HG03066 (cell line): ENCODE data around the gene TP53I11.

Experiments used
- ATAC-seq: cut with Tn5 transposase; IDR thresholded peaks from one replicate; pipeline ENCODE4 v1.9.1; 2021; ENCODE audit warnings: low read depth; ENCODE audit not compliant: unreplicated experiment

The TP53I11 gene, protein sequence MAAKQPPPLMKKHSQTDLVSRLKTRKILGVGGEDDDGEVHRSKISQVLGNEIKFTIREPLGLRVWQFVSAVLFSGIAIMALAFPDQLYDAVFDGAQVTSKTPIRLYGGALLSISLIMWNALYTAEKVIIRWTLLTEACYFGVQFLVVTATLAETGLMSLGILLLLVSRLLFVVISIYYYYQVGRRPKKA

DNA sequence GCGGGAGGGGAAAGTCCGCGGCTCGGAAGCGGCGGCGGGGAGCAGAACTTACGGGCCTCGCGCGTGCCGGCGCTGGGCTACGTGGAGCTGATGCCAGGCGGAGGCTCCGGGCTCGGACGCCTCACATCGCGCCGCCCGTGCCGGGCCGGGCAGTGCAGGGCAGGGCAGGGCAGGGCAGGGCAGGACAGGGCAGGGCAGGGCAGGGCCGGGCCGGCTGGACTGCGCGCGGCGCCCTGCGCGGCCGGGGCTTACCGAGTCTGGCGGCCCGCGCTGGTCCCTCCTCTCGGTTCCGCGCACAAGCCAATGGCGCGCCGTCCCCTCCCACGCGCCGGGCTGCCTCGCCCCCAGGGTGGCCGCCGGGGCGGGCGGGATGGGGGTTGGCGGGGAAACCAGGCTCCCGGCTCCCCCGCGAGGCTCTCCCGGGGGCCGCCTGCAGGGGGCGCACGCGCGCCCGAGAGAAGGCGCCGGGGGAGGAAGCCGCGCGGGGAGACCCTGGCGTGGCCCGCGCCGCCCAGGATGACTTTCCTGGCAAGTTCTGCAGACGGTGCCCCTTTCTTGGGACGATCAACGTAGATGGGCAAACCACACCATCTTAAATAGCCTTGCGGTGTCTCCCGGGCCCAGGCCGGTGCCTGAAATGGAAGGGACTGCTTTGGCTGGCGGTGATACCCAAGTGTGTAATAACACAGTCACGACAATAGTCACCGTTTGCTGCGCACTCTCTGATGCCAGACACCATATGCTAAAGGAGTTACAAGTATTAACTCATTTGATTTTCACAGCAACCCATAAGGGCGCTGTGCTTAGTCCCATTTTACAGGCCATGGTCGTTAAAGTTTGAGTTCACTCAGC lies at the start of gene TP53I11:
Gene TP53I11 (minus strand): TSS at position 259 of the 852 bp plus-strand sequence. CDS start 12,548 bp downstream, outside the sequence.
- ATAC-seq = no peak

DNA sequence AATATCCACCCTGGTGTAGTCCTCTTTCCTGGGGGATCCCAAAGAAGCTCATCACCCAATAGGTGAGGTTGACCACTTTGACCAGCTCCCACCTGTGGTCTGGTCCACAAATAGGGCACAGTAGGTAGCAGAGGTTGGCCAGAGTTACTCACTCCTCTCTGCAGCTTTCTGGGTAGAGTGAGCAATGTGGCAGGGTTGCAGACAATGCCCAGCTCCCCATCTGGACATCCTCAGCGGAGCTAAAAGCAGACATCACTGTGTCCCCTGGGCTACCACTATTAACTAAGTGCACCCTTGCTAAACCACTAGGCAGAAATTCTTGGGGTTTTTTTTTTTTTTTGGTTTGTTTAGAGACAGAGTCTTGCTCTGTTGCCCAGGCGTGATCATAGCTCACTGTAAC lies 48.4 kb upstream of the TP53I11 start:
- no peak for ATAC-seq

DNA sequence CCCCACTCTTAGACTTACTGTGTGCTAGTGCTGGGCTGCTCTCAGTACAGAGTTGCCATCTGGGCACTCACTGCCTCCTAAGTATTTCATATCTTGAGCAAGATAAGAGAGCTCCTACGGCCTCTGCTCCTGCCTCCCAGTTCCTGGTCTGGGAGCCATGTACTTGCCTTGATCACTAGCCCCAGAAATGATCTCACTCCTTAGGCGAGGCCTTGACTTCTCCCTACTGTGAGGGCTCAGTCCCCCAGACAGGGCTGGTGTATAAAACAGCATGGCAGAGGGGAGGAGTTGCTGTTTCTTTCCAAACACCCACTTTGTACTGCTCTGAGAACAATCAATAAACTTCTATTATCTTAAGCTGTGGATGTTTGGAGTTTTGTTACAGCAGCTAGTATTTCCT lies 47.4 kb upstream of the TP53I11 start:
- no peak for ATAC-seq

DNA sequence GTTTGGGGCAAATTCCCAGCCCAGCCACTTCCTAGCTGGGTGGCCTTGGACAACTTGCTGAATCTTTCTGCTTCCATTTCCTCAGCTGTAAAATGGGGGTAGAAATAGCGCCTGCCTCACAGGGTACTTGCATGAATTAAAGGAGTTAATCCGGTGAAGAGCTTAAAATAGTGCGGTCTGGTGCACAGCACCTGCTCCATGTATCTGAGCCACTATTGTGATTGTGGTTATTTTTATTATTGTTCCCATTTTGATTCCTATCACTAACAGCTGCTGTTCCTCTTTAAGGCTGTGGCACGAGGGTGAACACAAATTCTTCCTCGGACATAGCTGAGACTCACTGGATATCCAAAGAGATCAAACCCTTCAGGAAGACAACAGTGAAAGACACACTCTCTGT lies 46.9 kb upstream of the TP53I11 start:
- no peak for ATAC-seq

DNA sequence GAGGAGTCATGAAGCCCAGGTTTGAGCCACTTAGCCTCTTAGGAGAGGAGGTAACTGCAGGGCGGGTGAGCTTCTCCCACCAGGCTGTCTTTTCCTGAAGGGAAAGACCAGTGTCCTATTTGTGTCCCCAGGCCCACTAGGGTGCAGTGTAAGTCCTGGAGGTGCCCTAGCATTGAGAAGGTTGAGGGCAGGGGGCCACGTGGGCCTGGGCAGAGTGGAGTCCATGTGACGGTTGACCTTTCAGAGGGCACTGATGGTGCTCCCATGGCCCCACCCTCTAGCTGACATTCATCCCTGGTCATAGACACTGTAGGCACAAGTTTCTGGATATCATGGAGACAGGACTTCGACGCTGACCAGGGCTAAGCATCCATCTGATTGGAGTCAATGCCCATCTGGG lies 44.1 kb upstream of the TP53I11 start:
- ATAC-seq = no peak

DNA sequence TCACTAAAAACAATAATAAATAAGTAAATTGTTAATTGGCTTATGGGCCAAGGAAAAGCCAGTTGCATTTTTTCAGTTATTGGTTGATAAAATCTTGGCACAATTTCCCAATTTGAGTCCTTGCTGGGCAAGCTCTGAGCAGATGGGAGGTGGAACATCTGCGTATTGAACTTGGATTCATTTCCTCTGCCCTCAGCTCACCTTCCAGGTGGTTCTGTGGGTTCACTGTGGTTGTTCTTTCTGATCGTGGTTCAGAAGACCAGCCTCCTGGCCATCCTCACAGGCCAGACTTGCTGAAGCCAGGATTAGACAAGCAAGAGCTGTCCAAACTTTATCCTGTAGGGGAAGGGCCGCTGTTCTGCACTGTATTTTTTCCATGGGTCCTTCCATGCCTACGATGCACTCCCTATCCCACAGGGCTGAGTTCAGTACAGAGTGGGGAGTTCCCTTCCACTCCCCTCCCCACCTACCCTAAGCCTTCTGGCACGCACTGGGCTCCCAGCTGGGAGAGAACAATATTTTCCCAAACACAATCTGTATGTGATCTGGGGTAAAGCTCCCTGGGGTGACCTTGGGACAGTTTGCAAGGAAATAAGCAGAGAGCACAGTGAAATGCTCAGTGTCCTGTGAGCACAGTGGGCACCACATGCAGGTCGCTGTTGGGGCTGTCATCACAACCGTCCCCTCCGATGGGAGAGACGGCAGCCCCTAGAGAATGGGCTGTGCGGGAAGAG lies 43.5 kb upstream of the TP53I11 start:
- no peak for ATAC-seq

DNA sequence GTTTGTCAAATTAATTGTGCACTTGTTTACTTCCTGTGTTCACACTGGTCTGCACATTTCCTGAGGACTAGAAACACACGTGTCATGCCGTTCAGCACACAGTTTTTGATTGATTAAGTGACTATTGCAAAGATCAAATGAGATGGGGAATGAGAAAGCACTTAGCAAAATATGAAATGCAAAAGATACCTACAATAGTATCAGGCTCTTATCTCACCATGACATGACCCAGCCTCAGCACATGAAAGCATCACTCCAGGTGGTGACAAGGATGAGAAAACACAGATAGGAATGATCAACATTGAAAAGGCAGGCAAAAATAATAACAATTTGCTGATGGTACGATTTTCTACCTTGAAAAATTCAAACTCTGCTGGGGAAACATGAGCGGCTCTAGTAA lies 42.1 kb upstream of the TP53I11 start:
- ATAC-seq = no peak

DNA sequence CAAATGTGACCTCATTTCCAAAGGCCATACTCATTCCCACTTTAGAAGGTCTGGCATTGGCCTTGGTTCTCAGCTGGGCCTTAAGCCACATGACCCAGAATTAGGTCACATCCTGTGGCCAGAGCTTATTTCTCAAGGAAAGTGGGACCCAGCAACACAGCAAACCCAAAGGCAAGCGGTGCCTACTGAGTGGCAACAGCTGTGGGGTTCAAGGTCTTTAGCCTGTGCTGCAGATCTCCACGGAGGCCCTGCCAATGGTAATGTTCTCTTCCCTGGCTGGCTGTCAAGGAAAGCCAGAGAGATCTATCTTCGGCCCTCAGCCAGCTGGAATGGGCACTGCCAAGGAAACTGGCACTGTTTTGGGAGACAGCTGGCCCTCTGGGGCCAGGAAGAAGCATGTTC lies 41.5 kb upstream of the TP53I11 start:
- ATAC-seq = no peak

DNA sequence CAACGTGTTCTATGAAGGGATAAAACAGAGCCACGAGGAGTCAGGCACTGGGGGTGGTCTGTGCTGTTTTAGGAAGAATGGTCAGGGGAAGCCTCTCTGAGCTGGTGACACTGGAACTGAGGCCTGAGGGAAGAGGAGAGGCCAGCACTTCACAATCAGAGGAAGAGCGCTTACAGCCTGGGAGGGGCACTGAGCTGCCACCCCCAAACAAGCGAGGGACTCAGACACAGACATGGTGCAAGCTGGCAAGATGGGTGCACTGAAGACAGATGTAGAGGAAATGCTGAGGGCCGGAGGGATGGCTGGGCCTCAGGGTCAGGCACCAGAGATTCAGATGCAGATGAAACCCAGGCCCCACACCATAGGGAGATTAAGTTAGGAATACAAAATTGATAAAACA lies 40.0 kb upstream of the TP53I11 start:
- no peak for ATAC-seq

DNA sequence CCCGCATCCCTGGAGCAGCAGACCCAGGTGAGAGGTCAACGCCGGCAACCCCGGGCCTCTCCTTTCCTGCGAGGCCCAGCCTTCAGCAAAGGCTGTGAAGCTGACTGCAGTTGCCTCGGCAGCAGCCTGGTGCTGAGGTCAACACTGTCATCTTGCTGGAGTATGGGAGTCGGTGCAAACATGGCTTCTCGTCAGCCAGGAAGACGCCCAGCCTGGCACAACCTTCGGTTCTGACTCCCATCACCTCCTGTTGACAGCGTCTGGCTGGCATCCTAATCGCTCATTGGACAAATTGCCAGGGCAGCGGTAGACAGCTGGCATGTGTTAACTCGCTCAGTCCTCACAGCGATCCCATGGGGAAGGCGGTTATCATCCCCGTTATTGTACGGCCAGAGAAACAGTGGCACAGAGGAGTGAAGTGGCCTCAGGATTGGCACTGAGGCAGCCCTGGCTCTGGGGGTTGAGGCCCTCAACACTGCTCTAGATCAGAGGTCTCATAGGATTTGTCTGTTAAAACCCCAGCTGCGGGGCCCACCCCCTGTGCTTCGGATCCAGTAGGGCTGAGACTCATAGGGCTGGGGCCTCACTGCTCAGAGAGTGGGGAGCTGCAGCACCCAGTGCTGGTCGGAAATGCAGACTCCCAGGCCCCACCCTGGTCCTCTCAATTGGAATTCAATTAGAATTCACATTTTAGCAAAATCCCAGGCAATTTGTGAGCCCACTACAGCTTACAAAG lies 39.3 kb upstream of the TP53I11 start:
- no peak for ATAC-seq

DNA sequence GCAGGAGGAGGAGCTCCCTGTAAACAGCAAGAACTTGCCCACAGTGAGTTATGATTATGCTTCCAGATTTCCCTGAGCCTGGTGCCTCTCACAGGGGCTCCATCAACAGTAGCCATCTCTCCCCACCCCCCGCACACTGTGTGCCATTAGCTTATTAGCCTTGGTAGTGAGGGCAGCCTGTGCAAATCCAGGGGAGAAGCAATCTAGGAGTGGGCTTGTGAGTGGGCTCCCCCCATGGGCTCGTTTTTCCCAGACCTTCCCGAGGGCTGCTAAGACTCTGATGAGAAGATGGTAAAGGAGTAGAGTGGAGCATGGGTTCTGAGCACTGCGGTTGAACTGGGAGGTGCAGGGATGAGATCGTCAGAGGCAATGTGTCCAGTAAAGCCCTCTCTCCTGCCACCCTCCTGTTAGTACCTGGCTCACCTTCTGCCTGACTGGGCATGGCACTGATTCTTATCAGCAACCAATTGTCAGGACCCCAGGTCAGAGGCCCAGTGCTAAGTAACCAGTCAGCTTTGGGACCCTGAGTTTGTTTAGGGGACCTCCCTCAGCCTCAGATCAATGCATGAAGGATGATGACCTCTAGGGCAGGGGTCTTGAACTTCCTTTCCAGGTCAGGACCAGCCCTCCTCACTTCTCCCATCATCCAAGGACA lies 38.4 kb upstream of the TP53I11 start:
- ATAC-seq = no peak

DNA sequence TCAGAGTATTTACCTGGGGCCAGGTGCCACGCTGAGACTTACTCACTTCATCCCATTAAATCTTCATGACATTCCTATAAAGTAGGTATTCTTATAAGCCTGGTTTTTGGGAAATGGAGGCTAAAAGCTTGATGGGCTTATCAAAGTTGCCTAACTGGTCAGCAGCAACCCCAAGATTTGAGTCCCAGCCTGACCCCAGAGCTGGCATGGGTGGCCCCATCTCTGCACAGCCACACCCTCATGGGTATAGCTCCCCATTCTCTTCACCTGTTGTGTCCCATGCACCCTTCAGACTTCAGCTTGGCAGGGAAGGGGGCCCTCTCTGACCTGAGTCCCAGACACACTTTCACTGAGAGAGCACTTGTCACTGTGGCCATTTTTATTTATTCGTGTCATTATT lies 37.4 kb upstream of the TP53I11 start:
- ATAC-seq = no peak

DNA sequence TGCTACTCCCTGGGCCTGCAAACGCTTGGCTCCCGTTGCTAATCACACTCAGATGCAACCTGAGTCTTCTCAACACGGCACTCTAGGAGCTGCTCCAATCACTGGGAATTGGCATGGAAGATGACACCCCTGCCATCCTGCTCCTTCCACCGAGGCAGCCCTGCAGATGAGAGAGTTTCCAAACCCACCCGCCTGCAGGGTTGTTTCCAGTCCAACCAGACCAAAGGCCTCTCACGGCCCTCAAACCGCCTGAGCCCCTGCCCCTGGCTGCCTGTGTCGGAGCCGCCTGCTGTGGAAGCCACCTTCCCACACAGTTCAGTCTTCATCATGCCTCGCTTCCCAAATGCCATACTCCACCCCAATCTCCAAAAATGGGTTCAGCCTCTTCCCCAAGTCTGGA lies 36.8 kb upstream of the TP53I11 start:
- ATAC-seq = no peak

DNA sequence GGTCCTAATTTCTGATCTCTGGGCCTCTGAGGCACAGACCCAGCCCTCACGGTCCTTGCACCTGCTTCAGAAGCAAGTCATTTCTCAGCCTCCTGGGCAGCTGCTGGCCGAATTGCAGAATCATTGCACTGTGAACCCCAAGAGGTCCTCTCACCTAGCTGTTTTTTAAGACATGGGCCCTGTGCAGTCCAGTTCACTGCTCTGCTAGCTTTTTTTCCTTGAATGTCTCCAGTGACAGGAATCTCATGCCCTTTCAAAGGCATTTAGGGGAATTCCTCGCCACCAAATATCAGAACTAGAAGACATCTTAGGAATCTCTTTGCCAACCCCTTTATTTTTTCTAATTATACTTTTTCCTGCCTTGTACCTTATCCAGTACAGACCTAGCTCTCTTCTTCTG lies 35.6 kb upstream of the TP53I11 start:
- no peak for ATAC-seq

DNA sequence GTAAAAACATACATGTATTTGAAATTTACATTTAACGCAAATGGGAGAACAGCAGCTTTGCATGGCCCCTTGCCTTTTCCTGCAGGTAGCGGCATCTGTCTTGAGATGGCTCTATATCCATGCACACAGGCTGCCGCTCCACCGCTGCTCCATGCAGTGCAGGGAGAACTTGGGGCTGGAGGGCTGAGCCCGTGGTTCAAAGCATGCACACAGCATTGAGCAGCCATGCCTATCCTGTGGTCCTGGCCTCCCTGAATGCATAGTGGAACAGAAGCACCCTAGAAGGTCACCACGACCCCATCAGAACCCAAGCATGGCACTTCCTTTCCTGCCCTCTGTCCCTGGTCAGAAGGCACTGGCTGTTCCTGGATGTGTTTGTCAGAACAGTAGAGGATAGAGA lies 35.0 kb upstream of the TP53I11 start:
- ATAC-seq = no peak

DNA sequence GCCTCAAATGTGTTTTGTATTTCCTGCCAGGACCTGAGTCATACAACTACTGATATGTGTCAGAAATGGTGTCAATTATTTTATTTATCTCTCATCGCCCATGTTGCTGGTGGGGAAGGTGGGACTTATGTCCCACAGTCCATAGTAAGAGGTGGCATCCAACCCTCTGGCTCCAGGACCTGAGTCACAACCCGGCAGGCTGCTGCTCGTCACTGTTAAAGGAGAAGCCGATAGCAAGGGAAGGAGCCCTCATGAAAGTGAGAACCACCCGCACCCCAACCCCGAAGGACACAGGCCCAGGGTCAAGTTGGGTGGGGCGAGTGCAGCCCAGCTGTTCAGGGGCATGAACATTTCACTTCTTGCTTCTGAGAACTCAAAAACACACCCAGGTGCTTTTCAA lies 33.1 kb upstream of the TP53I11 start:
- ATAC-seq = no peak

DNA sequence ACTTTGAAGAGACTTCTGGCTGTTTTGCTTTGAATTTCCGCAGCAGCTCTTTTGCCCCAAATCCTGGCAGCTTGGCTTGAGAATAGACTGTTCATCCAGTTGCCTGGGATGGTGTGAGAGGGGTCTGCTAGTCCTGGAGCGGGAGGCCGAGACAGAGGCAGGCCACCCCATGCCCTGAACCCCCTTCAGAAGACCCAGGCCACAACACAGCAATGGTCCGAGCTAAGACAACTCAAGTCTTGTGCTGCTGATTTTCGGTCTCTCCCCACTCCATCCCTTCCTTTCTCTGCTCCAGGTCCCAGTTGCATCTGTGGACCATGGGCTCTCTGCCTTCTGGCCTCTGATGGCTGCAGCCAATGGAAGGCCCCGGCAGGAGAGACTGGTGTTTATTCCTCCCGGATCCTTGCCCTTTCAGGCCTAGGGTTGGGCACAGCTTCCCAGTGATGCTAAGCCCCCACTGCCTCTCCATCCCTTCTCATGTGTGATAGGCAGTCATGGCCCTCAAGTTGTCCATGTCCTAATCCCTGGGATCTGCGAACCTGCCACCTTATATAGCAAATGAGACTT lies 31.9 kb upstream of the TP53I11 start:
- no peak for ATAC-seq

DNA sequence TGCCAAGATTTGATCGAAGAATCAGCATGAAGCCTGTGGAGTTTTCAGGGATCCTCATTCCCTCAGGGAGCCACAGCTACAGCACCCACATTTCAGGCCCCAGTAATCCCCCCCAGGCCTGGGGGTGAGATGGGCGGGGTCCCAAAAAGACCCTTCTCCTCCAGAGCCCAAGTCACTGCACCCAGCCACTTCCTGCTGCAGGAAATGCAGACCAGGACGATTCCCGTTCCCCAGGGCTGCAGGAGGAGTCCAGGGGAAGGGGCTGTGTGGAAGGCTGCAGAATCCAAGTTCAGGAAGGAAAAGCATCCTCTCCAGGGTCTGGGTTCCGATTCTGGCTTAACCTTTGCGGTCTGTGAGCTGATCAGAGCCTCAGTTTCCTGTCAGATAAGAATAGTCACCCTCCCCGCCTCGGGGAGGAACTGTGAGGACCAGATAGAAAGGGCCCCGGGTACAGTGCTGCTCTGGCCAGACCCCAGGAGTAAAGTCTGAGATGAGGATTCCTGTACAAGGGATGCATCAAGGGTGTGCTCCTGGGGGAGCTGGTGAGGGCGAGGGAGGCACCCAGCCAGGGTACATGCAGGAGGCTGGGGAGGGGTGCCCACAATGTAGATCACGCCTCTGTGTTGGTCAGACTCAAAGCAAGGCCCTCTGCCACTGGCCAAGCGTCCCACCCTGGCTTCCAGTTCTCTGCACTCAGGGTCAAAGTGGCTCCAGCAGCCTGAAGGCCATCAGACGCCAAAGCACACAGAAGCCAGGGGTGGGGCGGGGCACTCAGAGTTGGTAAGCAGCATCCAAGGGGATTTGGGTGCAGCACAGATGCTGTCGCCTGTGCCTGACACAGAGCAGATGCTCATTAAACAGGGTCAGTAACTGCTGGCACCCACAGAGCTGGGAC lies 30.1 kb upstream of the TP53I11 start:
- ATAC-seq = no peak
